NCI-H226 (cell line): ENCODE data around the gene DTNB.
A peak's percentile ranks its signal among the peaks of the same experiment; 100 is the strongest.

ENCODE experiments used
- DNase-seq: peaks from one replicate; pipeline ENCODE4 v3.0.0-alpha.2; 2015

Gene DTNB

DNA sequence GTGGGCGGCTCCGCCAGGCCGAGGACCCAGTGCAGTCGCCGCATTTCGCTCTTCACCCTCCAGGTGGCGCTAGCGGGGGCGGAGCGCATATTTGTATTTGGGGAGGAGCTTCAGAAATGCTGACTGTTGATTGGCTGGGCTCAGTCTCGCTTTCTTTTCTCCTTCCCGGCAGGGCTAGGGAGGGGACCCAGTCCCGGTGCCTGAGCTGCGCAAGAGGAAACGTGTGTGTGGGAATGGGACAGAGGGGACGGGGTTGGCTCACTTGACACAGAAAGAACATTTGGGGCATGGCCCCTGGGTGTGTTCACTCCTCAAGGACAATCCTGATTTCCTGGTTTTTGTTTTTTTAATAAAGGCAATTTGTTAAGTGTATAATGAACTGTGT lies 311.3 kb downstream of the DTNB start:
- peak; percentile 72 for DNase-seq

DNA sequence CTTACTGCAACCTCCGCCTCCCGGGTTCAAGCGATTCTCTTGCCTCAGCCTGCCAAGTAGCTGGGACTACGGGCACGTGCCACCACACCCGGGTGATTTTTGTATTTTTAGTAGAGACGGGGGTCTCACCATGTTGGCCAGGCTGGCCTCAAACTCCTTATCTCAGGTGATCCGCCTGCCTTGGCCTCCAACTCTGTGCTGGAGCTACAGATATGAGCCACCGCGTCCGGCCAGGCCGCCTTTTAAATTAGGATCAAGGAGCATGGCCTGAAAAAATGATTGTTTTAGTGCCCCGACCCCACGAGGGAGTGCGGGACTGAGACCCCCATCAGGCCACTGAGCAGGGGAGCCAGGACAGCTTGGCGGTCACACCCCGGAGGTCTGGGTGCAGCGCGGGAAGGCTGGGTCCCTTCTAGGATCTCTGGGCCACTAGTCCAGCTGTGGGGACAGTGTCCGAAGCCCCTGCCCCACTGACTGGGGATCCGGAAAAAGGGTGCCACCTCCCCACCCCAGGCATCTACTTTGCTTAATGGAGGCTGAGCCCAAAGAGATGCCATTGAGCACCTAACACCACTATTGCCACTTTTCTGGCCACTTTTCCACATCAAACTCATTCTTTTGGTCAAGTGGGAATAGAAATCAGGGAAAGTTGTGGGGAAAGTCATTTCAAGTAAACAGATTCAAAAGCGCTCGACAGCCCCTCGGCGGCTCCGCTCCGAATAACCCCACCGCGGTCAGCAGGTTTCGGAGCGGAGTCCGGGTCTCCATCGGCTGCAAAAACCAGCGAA lies 311.9 kb downstream of the DTNB start:
- no peak for DNase-seq

DNA sequence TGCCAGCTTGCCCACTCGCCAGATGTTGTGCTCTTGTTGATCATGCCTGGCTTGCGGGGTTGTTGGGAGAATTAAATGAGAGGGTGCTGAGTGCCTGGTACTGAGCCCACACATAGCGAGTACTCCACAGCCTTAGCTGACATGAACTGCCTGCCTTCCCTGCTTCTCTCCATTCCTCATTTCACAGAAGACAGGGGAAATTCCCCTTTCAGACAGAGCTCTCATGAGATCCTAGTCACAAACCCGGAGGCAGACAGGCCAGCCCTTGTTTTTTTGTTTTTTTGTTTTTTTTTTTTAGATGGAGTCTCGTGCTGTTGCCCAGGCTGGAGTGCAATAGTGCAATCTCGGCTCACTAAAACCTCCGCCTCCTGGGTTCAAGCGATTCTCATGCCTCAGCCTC lies 314.5 kb downstream of the DTNB start:
- no peak for DNase-seq

DNA sequence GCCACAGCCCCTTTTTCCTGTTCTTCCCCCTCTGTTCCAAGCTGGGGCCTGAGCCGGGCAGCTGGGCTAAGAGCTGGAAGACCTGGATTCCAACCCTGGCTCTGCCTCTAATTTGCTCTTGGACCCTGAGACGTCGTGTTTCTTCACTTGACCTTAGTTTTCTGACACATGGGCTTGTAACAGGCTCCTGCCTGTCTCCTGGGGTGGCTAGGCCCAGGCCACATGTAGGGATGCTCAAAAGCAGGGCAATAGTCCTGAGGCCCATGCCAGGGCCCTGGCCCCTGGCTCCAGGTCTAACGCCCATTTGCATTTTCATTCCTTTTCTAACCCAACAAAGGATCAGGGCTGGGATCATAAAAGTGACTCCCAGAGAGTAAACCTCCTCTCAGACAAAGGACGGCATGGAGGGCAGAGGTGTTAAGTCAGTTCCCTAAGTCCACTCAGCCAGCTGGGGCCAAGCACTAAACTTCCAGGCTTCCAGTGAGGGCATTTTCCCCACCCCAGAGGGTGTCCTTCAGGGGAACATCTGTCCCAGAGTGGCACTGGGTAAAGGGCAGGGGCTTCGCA lies 315.0 kb downstream of the DTNB start:
- no peak for DNase-seq

DNA sequence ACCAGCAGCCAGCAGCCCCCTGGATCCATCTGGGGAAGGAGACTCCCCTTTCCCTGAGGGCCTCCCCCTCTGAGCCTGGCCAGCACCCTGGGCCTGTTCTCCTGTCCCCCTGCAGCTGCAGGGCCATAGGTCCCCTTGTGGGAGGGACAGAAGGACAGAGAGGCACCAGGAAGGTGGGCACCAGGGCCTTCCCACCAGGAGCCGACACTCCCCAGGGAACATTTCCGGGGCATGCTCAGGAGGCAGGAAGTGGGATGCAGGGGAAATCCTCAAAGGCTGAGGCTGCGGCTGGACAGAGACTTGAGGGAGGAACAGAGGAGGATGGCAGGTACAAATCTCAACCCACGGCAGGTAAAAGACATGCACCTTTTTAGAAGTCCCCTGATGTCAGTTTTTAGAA lies 317.3 kb downstream of the DTNB start:
- DNase-seq: no peak

DNA sequence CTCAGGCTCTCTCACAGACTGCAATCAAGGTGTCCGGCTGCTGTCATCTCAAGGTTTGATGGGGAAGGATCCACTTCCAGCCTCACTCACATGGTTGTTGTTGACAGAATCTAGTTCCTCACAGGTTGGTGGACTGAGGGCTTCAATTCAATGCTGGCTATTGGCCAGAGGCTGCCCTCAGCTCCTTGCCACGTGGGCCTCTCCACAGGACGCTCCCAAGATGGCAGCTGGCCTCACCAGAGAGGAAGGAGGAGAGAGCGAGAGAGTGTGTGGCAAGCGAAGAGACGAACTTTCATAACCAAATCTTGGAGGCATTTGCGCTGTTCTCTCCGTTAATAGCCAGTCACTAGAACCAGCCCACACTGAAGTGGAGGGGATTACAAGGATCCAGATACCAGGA lies 318.1 kb downstream of the DTNB start:
- no peak for DNase-seq

DNA sequence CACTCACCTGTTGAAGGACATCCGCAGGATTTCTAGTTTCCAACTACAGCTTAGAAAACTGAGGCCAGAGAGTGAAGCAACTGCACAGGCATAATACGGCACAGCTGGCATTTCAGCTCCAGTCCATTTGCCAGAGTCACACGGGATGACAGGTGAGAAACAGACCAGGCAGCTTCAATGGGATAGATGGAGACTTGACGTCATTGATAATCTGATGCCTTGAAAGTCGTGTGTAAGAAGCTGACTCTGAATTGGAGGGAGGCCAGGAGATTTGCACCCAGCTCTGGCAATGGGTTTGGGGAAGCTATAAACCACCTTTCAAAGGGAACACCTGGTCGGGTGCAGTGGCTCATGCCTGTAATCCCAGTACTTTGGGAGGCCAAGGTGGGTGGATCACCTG lies 319.3 kb downstream of the DTNB start:
- DNase-seq: no peak

DNA sequence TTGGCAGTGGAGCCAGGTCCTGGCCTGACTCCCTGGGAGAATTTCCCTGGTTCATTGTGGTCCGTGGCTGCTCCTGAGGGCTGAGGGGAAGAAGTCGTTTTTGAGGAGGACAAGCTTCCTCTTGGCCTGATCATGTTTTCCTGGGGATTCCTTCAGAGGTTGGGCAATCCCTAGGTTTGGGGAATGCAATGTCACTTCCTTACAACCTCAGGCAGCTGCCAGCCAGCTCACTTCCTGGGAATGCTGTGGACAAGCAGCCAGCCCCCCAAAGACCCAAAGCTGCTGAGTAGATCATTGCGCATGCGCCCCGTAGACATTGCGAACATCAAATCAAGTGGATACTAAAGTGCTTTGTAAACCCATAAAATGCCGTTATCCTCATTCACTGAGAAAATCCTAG lies 324.0 kb downstream of the DTNB start:
- peak; percentile 66 for DNase-seq

DNA sequence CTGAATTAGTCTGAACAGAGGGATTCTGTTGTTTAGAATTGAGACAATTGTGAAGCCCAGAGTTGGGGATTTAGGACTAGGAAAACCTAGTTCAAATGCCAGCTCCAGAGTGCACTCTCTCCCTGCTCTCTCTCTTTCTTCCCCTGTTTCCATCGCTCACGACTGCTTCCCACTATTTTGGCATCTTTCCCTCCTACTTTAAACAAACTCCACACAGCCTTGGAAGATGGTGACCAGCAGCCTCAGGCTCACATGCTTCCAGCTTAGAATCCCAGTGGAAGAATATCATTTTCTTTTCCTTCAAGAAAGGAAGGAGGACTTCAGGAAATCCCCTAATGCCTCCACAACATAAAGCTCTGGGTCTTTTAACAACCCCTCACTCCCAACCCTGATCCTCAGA lies 325.5 kb downstream of the DTNB start:
- no peak for DNase-seq

DNA sequence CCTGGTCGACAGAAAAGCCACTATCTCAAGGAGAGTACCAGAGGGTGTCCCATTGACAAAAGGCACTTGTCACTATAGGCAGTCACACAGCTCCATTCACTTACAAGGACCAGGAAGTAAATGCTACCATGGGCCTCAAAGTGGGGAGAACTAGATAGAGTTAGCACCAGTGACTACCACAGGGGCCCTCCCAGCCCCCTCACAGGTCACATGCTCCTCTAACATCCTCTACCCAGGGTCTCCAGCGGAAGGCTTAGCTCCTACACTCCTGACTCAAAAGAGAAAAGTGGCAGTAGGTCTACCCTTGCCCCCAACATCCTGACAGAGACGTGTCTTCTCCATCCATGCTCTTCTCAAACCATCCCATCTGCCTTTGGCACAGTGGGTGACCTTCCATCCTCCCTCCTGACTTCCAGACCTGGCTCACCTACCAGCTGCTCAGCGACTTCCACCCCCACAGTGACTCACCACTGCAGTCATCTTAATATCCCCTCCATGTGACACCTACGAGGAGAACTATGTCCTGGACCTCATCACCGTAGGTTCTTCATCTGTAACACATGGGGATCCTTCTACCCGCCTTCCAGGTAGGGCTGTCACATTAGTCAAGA lies 326.1 kb downstream of the DTNB start:
- DNase-seq: no peak

DNA sequence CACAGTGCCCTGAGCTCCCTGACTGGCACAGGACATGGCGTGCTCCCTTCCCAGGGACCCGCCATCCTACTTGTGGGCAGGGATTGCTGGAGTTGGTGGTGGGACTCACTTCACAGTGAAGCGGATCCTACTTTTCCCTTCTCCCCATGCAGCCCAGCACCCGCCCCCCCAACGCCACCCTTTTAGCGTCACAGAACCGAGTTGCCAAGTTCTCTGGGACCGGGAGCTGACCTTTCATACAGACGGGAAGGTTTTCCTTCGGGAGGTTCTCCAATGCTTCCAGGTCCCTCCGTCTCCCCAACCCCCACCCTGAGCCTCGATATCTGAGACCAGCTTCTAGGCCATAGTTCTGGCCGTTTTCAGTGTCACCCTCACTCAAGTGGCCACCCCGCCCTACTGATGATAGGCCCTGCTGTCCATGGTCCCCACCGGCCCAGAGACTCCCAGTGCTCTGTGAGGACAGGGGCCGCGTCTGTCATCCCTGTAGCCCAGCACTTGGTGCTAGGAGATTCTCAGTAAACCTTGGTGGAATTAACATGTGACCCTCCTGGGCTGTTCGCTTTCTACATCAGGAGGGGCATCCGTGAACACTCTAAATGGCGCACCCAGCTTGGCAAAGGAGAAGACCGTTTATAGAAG lies 330.1 kb downstream of the DTNB start:
- DNase-seq: no peak

DNA sequence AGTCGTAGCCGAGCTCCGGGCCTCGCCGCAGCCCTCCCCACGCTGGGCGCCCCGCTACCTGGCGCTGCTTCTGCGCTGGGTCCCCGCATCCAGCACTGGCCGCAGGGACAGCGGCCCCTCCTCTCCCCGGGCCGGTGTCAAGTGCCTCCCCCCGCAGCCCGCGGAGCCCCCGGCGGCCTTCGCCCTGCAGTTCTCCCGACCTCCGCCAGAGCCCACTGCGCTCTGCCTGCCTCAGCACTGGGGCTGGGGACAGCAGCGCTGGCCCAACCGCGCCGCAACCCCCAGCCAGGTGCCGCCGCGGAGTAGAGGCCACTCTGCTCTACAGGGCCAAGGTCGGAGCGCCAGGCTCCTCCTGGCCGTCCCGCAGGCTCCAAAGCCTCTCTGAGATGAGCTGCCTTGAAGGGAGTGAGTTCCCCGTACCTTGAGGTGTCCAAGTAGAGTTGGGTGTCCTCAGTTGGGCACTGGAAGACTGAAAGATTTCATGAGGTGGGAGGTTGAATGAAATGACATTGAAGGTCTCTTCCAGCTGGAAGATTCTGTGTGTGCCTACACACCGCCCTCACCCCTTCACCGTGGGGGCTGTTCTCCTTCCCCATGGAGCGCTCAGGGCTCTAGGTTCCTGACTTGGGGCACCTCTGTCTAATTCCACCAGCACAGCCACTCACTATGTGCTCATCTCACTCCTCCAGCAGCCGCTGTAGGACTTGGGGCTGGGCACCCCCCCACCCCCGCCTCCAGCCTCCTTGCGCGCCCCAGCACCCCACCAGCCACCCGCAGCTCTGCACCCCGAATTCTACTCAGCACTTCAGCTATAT lies 330.8 kb downstream of the DTNB start:
- DNase-seq: peak; percentile 65

DNA sequence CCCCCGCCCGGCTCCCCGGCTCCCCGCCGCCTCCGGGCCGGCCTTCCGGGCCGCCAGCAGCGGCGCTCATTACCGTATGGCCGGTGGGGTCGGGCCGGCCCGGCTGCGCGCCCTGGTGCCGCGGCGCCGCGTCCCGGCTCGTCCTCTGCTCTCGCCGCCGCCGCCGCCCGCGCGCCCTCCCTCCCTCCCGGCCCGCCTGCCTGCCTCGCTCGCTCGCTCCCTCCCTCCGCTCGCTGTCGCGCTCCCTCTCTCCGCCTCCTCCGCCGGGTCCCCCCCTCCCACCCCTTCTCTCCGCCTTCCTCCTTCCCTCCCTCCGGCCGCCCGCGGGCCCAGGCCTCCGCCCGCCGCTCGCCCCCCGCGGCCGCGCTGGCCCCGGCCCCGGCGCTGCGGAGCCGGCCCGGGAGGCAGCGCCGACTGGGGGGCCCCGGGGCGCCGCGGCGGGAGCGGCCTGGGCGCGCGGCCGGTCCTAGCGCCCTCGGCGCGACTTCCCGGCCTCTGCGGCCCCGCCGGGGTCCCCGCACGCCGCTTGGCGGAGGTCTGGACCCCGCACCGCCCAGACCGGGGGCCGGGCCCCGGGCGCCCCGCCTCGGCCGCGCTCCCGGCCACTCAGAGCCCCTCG lies 331.5 kb downstream of the DTNB start, which contains the start of gene DNMT3A:
TSS of gene DNMT3A (minus strand) at position 173 of the 619 bp plus-strand sequence. CDS start 27,941 bp downstream, outside the sequence.
- DNase-seq: peak; percentile 49

DNA sequence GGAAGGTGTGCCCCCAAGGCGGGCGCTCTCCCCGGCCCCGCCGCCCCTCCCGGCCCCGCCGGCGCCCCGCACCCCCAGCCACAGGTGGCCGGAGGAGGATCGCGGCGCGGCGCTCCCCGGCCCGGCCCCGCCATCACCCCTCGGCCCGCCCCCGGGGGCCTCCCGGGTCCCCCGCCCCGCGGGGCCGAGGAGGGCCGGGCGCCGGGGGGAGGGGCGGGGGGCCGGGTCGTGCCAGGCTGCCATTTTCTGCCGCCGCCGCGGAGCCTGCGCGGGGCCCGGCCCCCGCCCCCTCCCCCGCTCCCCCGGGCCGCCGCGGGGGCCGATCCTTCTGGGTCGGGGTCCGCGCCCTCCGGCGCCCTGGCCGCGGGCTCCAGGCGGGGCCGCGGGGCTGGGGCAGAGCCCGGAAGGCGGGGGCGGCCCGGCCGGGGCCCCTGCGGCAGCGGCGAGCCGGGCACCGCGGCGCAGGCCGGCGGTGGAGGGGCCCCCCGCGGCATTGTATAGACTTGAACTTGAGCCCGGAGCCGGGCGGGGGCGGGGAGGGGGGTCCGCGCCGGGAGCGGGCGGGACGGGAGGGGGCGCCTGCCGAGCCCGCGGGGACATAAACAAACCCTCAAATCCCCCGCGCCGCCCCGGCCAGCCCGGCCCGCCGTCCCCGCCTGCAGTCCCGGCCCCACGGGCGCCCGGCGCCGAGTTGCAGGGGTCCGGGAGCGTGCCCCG lies 332.2 kb downstream of the DTNB start:
- no peak for DNase-seq

DNA sequence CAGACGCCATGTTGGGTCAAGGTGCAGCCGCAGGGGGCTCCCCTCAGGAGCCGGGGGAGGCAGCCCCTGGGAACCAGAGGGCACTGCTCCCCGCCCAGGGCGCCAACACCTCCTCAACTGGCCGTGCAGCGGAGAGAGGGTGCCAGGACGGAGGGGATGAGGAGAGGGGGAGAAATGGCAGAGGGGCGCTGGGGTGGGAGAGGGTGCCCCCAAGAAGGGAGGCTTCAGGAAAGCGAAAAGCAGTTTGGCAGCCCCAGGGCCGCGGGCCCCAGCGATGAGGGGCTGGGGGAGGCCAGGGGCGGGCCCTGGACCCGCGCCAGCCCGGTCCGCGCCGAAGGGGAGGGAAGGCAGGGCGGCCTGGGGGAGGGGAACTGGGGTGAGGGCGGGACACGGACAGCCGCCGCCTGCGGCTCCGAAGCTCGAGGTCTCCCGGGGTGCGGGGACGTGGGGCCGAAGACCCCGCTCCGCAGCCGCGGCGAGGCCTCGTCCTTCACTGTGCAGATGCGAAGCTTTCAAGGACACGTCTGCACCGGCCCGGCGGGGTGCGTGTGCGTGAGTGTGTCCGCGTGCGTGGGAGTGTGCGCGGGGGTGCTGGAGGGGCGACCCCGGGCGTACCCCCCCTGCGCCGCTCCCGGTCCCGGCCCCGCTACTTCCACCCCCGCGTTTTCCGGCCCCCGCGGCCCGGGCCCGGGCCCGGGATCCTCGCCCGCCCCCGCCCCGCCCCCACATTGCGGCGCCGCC lies 333.0 kb downstream of the DTNB start:
- no peak for DNase-seq

DNA sequence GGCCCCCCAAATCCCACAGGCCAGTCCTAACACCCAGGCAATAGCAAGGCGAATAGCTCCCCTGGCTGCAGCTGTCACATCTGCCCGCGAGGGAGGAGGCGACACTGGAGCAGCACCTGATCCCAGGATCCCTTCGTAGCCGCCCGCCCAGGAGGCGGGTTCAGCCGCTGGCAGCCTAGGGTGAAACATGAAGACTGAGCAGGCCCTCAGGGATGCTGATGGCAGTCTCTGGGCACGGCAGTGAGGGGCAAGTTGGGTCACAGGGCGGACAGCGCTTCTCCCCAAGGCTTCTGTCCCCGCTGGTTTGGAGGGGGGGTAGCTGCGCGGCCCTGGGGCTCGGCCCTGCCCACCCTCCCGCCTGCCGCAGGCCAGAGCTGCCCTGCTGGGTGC lies 333.6 kb downstream of the DTNB start:
- no peak for DNase-seq

DNA sequence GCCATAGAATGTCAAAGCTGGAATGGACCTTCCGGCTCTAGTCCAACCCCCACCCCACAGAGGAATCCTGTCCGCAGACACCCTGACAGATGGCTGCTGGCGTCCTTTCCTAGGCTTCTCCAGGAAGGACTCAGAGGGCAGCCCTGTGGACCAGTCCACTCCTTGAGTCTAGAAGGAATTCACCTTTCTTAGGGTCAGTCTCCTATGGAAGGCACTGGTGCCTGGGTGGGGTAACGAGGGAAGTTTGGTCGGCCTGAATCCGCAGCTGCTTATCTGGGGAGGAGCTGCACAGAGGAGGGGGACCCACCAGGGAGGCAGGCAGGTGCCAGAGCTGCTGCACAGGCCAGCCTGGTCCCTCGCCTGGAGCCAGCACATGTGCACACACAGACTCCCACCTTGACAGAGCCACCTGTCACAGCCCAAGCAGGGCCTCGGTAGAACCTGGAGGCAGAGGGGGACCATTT lies 334.1 kb downstream of the DTNB start:
- DNase-seq: no peak

DNA sequence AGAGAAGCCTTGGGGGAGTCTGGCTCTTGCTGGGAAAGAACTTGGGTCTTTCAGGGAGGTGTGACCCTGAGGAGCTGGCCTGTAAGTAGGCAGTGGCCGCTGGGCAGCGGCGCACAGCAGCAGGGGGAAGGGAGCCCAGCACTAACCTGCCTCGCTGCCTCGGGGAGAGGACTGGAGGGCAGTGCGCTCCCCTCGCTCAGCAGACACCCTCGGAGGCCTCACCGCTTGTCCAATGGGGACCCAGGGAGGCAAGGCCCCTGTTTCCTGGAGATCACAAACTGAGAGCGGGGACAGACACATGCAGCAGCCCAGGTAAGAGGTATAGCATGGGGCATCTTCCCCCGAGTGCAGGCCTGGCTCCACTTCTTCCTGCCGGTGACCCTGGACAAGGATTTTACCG lies 335.0 kb downstream of the DTNB start:
- DNase-seq: no peak

DNA sequence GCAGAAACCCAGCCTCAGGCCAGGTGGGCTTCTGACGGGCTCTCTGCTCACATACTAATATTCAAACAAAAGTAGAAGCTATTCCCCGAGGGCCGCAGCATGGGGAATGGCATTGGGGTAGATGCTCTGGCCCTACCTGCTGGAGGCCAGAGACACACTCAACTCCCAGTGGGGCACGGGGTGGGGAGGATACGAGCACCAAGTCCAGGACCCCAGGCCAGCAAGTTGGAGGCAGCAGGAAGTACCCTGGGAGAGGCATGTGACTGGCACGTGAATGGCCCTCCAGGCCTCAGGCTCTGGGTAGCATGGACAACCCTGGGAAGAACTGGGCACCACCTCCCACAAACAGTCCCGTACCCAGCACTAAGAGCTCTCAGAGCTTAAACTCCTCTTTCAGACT lies 335.5 kb downstream of the DTNB start:
- no peak for DNase-seq

DNA sequence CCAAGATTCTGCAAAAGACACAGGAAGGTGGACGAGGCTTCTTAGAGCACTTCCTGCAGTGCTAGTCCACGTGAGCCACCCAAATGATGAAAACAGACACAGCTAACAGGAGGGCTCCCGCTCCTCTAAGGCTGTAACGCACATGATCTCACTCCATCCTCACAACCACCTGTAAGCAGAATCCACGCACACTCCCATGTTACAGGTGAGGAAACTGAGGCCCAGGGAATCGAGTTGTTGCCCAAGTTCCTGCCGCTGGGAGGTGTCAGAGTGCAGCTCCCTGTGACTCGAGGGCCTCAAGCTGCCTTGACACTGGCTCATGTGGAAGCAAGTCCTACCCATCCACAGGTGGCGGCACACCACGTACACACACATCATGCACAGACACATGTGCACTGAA lies 336.1 kb downstream of the DTNB start:
- no peak for DNase-seq

DNA sequence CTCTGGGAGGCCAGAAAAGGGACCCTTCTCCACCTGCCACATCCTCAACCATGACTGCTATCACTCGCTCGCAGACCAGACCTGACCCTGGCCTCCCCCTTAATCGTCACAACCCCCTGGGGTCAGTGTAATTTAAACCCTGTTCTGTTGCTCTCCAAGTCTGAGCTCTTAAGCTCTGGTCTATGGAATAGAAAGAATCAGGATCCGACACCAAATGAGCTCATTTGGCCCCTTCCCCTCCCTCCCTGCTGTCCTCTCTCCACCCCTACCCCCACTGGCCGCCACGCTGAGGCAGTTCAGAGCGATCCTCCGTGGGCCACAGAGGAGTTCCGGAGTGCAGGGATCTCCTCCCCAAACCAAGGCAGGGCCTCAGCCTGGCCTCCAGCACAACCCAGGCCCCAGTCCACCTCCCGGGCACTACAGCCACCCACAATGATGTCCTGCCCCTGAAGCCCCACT lies 337.0 kb downstream of the DTNB start:
- DNase-seq: no peak
